Superior temporal gyrus (tissue), 1 donor: ENCODE measurements around the gene TRAPPC12.
"Not testable (repeated sequence)": the region's sequence is repeated elsewhere in the genome, so short reads cannot be mapped to it uniquely, and the experiment has no call there.

Experiments used
- DNase-seq: peaks from one replicate; pipeline ENCODE4 v3.0.0-alpha.2; 2016; ENCODE audit errors: extremely low spot score

The TRAPPC12 gene

DNA sequence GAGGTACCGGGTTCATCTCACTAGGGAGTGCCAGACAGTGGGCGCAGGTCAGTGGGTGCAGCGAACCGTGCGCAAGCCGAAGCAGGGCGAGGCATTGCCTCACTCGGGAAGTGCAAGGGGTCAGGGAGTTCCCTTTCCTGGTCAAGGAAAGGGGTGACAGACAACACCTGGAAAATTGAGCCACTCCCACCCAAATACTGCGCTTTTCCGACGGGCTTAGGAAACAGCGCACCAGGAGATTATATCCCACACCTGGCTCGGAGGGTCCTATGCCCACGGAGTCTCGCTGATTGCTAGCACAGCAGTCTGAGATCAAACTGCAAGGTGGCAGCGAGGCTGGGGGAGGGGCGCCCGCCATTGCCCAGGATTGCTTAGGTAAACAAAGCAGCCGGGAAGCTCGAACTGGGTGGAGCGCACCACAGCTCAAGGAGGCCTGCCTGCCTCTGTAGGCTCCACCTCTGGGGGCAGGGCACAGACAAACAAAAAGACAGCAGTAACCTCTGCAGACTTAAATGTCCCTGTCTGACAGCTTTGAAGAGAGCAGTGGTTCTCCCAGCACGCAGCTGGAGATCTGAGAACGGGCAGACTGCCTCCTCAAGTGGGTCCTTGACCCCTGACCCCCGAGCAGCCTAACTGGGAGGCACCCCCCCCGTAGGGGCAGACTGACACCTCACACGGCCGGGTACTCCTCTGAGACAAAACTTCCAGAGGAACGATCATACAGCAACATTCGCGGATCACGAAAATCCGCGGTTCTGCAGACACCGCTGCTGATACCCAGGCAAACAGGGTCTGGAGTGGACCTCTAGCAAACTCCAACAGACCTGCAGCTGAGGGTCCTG lies 9.9 kb upstream of the TRAPPC12 start:
- not testable (repeated sequence) for DNase-seq

DNA sequence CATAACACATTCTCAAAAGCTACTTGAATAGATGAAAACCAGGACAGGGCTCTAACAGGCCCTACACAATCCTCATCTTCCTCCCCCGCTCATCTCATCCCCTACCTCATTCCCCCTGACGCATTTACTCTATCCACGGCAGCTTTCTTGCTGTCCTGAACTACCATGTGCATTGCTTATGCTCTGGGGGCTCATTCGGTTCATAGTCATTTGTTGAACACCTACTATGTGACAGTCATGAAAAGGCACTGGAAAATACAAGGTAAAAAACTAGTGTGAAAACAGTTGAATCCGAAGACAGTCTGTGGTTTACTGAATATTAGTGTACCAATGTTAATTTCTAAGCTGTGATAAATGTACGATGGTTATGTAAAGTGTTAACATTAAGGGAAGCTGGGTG lies 2.7 kb upstream of the TRAPPC12 start:
- DNase-seq = no peak

GRCh38 chr2:3377279-3377611 lies 2.2 kb upstream of the TRAPPC12 start:
- DNase-seq = peak; percentile 20

GRCh38 chr2:3377612-3378432 lies 1.7 kb upstream of the TRAPPC12 start, which contains the start of gene EIPR1:
Gene EIPR1 (minus strand): TSS chr2:3377818. CDS start chr2:3377689, 129 bp downstream.
- peak; percentile 99 for DNase-seq

- DNase-seq = no peak
Observed at GRCh38 chr2:3379339-3379646, 201 bp upstream of the TRAPPC12 start.

GRCh38 chr2:3386448-3386958 lies 7.0 kb downstream of the TRAPPC12 start:
- no peak for DNase-seq

DNA sequence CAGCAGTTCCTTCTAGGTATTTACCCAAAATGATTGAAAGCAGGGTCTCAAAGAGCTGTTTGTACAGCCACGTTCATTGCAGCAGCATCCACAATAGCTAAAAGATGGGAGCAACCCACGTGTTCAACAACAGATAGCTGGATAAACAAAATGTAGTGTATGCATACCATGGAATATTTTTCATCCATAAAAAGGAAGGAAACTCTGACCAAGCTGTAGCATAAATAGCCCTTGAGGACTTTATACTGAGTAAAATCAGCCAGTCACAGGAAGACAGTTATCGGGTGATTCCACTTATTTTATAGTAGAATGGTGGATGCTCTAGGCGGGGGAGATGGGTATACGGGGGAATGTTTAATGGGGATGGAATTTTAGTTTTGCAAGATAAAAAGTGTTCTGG lies 7.5 kb downstream of the TRAPPC12 start:
- DNase-seq = no peak

DNA sequence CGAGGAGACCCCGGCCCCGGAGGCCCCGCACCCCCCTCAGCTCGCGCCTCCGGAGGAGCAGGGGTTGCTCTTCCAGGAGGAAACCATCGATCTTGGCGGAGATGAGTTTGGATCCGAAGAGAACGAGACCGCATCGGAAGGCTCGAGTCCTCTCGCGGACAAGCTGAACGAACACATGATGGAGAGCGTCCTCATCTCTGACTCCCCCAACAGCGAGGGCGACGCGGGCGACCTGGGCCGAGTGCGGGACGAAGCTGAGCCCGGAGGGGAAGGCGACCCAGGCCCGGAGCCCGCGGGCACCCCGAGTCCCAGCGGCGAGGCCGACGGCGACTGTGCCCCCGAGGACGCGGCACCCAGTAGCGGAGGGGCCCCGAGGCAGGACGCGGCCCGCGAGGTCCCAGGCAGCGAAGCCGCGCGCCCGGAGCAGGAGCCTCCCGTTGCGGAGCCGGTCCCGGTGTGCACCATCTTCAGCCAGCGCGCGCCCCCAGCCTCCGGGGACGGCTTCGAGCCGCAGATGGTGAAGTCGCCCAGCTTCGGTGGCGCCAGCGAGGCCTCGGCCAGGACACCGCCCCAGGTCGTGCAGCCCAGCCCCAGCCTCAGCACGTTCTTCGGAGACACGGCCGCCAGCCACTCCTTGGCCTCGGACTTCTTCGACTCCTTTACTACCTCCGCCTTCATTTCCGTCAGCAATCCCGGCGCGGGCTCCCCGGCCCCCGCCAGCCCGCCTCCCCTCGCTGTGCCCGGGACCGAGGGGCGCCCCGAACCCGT lies 8.3 kb downstream of the TRAPPC12 start:
- DNase-seq = no peak

DNA sequence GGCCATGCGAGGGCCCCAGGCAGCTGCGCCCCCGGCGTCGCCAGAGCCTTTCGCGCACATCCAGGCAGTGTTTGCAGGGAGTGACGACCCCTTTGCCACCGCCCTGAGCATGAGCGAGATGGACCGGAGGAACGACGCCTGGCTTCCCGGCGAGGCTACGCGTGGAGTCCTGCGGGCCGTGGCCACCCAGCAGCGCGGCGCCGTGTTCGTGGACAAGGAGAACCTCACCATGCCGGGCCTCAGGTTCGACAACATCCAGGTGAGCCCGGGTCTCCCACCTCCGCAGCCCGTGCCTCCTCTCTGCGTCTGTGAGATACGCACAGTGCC lies 8.9 kb downstream of the TRAPPC12 start:
- no peak for DNase-seq

DNA sequence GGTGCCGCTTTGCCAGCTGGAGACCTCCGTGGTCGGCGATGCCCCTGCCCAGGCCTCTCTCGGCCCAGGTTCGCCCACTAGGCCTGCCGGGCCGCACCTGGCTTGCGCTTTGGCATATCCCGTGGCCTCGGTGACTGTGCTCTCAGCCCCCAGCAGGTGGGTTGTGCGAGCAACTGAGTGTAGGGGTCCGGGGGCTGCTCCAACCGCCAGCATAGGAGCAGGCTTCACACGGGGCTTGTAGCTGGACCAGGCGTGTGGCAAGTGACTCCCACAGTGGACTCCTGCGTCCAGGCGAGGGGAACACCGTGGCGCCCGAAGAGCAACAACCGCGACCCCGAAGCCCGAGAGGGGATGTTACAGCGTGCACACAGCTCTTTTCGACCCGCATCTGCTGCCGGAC lies 9.7 kb downstream of the TRAPPC12 start:
- DNase-seq = no peak

GRCh38 chr2:3390041-3390440 lies 10.5 kb downstream of the TRAPPC12 start:
- no peak for DNase-seq

GRCh38 chr2:3392216-3392615 lies 12.7 kb downstream of the TRAPPC12 start:
- DNase-seq = no peak

DNA sequence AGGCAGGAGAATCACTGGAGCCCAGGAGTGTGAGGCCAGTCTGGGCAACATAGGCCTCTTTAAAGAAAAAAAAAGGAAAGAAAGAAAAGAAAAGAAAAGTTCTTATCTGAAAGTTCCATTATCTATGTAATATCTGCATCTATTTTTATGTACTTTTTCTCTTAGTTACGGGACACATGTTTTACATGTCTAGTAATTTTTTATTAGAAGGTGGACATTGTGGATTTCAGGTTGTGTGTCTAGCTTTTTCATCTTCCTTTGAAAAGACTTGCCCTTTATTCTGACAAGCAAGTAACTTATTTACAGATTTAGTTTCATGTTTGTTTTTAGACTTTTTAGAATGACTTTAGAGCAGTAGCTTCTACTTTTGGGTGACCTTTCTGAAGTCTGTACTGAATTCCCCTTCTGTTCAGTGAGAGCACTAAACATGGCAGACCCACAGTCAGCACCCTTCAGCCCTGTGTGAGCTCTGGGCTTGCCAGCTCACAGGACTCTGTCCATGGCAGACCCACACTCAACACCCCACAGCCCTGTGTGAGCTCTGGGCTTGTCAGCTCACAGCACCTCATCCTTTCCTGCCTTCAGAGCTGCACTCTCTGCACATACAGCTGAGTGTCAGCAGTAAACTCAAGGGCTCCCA lies 17.5 kb downstream of the TRAPPC12 start:
- DNase-seq = no peak

GRCh38 chr2:3398857-3399256 lies 19.4 kb downstream of the TRAPPC12 start:
- DNase-seq = no peak

DNA sequence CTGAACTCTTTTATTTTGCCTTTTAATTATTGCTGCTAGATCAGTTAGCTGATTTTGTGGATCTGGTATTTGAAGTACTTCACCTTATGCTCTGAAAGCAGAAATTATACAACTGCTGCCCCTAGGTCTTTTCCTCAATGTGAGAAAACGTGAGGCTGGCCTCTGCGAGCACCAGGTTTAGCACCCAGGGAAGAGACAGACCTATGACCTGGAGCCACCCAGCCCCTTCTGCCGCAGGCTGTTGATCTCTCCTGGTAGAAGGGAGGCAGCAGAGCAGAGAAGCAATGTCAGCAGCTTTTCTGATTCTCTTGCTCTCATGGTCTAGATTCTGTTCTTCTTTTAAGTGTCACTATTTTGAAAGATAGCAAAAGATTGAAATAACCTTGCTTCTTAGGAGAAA lies 19.9 kb downstream of the TRAPPC12 start:
- peak; percentile 40 for DNase-seq

DNA sequence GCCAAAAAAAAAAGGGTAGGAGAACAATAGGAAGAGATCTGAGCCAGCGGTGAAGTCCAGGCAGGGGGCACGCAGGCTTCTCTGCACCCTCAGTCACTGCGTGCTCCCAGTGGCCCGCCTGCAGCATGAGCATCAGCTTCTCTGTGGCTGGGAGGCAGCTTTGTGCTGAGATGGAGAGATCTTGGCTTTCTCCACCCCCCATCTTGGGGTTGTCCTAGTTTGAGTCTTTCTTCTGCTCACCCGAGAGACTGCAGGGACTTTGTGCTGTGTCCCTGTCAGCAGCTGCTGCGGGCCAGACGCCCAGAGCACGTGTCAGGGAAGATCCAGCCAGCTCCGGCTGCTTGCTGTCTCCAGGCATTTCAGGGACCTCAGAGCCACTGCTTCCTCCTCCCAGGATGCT lies 20.3 kb downstream of the TRAPPC12 start:
- peak; percentile 86 for DNase-seq

DNA sequence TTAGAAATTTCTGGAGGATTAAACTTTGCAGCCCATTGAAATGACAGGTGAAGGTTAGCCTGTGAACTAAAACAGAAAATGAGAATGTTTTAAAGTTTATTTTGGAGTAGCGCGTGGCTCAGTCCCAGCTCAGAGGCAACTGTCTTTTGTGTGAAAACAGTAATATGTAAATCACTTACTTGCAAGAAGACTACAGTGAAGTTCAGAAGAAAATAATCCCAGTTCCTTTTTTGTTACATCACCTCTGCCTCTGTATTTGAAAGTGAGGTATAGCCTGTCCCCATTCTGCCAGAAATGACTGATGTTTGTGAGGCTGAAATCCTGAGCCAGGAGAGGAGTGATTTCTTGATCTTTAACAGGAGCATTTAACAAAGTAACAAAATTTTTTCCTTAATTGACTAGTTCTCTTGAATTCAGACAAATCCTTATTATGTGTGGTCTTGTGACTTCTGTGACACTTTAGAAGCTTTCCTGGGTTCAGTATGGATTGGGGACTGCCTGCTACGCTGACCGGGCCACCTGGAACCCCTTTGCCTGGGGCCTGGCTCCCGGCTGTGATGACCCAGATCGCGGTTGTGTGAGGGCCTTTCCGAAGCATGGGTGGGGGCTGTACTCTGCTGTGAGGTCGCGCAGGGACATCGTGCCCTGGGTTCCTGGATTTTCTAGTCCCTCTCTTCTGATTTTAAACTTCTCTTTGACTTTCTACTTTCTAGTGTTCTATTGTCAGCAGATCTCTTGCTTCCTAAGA lies 24.3 kb downstream of the TRAPPC12 start:
- no peak for DNase-seq

- peak; percentile 43 for DNase-seq
Observed at GRCh38 chr2:3404349-3404894, 24.9 kb downstream of the TRAPPC12 start.

- DNase-seq = no peak
Observed at GRCh38 chr2:3405307-3405706, 25.8 kb downstream of the TRAPPC12 start.

DNA sequence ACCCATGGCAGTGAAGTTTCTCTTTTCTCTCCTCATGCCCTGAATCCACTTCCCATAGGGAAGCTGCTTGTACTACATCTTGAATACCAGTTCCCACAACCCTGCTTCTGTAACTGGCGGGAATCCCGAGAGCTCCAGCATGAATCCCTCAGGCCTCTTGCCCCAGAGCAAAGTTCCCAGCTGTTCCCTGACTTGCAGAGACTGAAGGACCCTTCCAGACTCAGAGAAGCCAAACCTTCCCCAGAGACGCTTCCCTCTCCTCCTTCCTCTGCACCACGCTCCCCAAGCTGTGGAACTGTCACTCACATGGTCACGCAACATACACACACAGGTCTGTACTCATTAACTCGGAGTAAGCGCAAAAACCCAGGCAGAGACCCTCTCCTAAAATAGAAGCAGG lies 26.4 kb downstream of the TRAPPC12 start:
- DNase-seq = no peak

- DNase-seq = no peak
Observed at GRCh38 chr2:3406501-3406900, 27.0 kb downstream of the TRAPPC12 start.
